ENCODE data around the gene TMEM178B.
A peak's percentile ranks its signal among the peaks of the same experiment; 100 is the strongest.

The TMEM178B gene

GRCh38 chr7:141356161-141356560, 282.3 kb downstream of the TMEM178B start:
- peak; percentile 40 for DNase-seq (ENCODE audit: low read depth)
- H3K4me3 ChIP-seq (ENCODE audit: low read length), result no peak overlapping the region
- TF ChIP-seq CTCF (conservative IDR thresholded peaks at IDR 0.05; ENCODE audit: low read depth, low read length), result no peak

- TF ChIP-seq CTCF (conservative IDR thresholded peaks at IDR 0.05; ENCODE audit: low read depth, low read length), result no peak
- H3K4me3 ChIP-seq (ENCODE audit: low read length), result no peak overlapping the region
- DNase-seq (ENCODE audit: low read depth), result no peak
Measured at GRCh38 chr7:141358386-141358785, 284.5 kb downstream of the TMEM178B start.

- H3K4me3 ChIP-seq (ENCODE audit: low read length), result no peak overlapping the region
- TF ChIP-seq CTCF (conservative IDR thresholded peaks at IDR 0.05; ENCODE audit: low read depth, low read length), result no peak
- DNase-seq (ENCODE audit: low read depth), result no peak
Measured at GRCh38 chr7:141359262-141359661, 285.4 kb downstream of the TMEM178B start.

- H3K4me3 ChIP-seq (ENCODE audit: low read length), result no peak overlapping the region
- no peak for DNase-seq (ENCODE audit: low read depth)
- no peak for TF ChIP-seq CTCF (conservative IDR thresholded peaks at IDR 0.05; ENCODE audit: low read depth, low read length)
Measured at GRCh38 chr7:141359740-141360415, 286.0 kb downstream of the TMEM178B start.

GRCh38 chr7:141360416-141360760, 286.5 kb downstream of the TMEM178B start:
- TF ChIP-seq CTCF (conservative IDR thresholded peaks at IDR 0.05; ENCODE audit: low read depth, low read length), result no peak
- DNase-seq (ENCODE audit: low read depth), result no peak
- no peak overlapping the region for H3K4me3 ChIP-seq (ENCODE audit: low read length)

- no peak for DNase-seq (ENCODE audit: low read depth)
- no peak overlapping the region for H3K4me3 ChIP-seq (ENCODE audit: low read length)
- no peak for TF ChIP-seq CTCF (conservative IDR thresholded peaks at IDR 0.05; ENCODE audit: low read depth, low read length)
Measured at GRCh38 chr7:141360803-141361202, 286.9 kb downstream of the TMEM178B start.

GRCh38 chr7:141361479-141361878, 287.6 kb downstream of the TMEM178B start:
- DNase-seq (ENCODE audit: low read depth), result no peak
- no peak overlapping the region for H3K4me3 ChIP-seq (ENCODE audit: low read length)
- no peak for TF ChIP-seq CTCF (conservative IDR thresholded peaks at IDR 0.05; ENCODE audit: low read depth, low read length)

Measured in retinal pigment epithelial cell (primary cell).